ENCODE measurements around the gene KCNAB1.
"Not testable (repeated sequence)": the region's sequence is repeated elsewhere in the genome, so short reads cannot be mapped to it uniquely, and the experiment has no call there.

The KCNAB1 gene

GRCh38 chr3:156222381-156222780, 102.0 kb downstream of the KCNAB1 start:
- DNase-seq, result not testable (repeated sequence)

GRCh38 chr3:156224046-156224445, 103.7 kb downstream of the KCNAB1 start:
- DNase-seq, result not testable (repeated sequence)

- DNase-seq, result no peak
These were observed 106.5 kb downstream of the KCNAB1 start for GRCh38 chr3:156226676-156227420.

GRCh38 chr3:156227704-156228103, 107.3 kb downstream of the KCNAB1 start:
- DNase-seq, result no peak

- DNase-seq, result no peak
These were observed 110.0 kb downstream of the KCNAB1 start for GRCh38 chr3:156230278-156230900.

GRCh38 chr3:156231221-156231620, 110.8 kb downstream of the KCNAB1 start:
- DNase-seq, result not testable (repeated sequence)

GRCh38 chr3:156233876-156234275, 113.5 kb downstream of the KCNAB1 start:
- no peak for DNase-seq

GRCh38 chr3:156236556-156237260, 116.3 kb downstream of the KCNAB1 start:
- no peak for DNase-seq

GRCh38 chr3:156240642-156241041, 120.3 kb downstream of the KCNAB1 start:
- DNase-seq, result no peak

- DNase-seq, result no peak
These were observed 126.8 kb downstream of the KCNAB1 start for GRCh38 chr3:156246961-156247725.

- DNase-seq, result no peak
These were observed 130.2 kb downstream of the KCNAB1 start for GRCh38 chr3:156250550-156250949.

- no peak for DNase-seq
These were observed 131.0 kb downstream of the KCNAB1 start for GRCh38 chr3:156251424-156251823.

GRCh38 chr3:156252656-156253055, 132.3 kb downstream of the KCNAB1 start:
- DNase-seq, result no peak

- DNase-seq, result no peak
These were observed 132.8 kb downstream of the KCNAB1 start for GRCh38 chr3:156253150-156253549.

GRCh38 chr3:156256256-156256655, 135.9 kb downstream of the KCNAB1 start:
- no peak for DNase-seq

GRCh38 chr3:156256945-156257344, 136.6 kb downstream of the KCNAB1 start:
- no peak for DNase-seq

GRCh38 chr3:156258301-156258700, 137.9 kb downstream of the KCNAB1 start:
- DNase-seq, result no peak

- DNase-seq, result no peak
These were observed 139.5 kb downstream of the KCNAB1 start for GRCh38 chr3:156259896-156260295.

- DNase-seq, result no peak
These were observed 140.0 kb downstream of the KCNAB1 start for GRCh38 chr3:156260331-156260730.

- DNase-seq, result no peak
These were observed 144.4 kb downstream of the KCNAB1 start for GRCh38 chr3:156264771-156265170.

GRCh38 chr3:156271508-156271907, 151.1 kb downstream of the KCNAB1 start:
- DNase-seq, result no peak

- no peak for DNase-seq
These were observed 151.8 kb downstream of the KCNAB1 start for GRCh38 chr3:156271995-156272719.

Data from midbrain (tissue), 1 donor.